Esophagus squamous epithelium (tissue), 4 donors: ENCODE measurements around the gene PMEPA1.

Source experiments
- POLR2A ChIP-seq, 4 donors: fragments of 450-650 bp; IDR thresholded peaks; one replicate each; pipeline ENCODE4 v1.6.1; 2017; ENCODE audit warnings: antibody characterized with exemption in 4 of 4, mild to moderate bottlenecking in 4 of 4, moderate library complexity in 3 of 4
- TF ChIP-seq, protein P1 (sequence below), 6 experiments: fragments of 450-650 bp in 4 of 6; fragments of 200-600 bp in 2 of 6; sonication (generic) in 2 of 6; IDR thresholded peaks; one replicate each; pipeline ENCODE4 v1.5.1; 2016 to 2019; ENCODE audit warnings: antibody characterized with exemption in 6 of 6, mild to moderate bottlenecking in 4 of 6, moderate library complexity in 4 of 6

DNA sequence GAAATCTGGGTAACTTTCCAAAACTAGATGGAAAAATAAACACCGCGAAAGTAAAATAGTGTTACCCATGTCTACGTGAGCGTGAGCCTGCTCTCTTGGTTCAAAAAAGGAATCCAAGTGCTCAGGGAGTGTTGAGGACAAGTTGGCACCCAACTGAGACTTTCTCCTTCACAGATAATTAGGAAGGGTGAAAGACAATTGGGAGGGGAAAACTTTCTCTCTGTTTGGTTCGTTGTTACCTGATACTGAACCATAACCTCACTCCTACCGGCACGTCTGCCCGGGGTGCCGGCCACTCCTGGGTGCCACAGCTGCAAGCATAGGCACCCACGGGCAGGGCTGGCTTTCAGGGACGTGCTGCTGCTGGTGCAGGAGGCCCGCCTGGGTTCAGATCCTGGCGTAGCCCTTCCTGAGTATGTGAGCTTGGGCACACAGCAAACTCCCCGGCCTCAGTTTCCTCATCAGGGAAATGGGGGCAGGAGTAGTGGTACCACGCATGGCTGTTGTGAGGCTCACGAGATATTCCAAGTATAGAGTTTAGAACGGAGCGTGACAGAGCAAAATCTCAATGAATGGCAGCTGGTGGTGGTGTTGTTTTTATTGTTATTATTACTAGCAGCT lies 38.2 kb upstream of the PMEPA1 start:
- TF ChIP-seq, protein P1, sequence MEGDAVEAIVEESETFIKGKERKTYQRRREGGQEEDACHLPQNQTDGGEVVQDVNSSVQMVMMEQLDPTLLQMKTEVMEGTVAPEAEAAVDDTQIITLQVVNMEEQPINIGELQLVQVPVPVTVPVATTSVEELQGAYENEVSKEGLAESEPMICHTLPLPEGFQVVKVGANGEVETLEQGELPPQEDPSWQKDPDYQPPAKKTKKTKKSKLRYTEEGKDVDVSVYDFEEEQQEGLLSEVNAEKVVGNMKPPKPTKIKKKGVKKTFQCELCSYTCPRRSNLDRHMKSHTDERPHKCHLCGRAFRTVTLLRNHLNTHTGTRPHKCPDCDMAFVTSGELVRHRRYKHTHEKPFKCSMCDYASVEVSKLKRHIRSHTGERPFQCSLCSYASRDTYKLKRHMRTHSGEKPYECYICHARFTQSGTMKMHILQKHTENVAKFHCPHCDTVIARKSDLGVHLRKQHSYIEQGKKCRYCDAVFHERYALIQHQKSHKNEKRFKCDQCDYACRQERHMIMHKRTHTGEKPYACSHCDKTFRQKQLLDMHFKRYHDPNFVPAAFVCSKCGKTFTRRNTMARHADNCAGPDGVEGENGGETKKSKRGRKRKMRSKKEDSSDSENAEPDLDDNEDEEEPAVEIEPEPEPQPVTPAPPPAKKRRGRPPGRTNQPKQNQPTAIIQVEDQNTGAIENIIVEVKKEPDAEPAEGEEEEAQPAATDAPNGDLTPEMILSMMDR (IDR thresholded peaks at IDR 0.05), result no peak
- TF ChIP-seq POLR2A (IDR thresholded peaks at IDR 0.05), result no peak
